PC-3 (cell line): ENCODE measurements around the gene ETS1. TPM values are rescaled to one million over a fixed set of nuclear protein-coding genes. Genes with fewer than 3 reads are reported as not detected.
A peak's percentile ranks its signal among the peaks of the same experiment; 100 is the strongest.

Experiments used
- ATAC-seq: fragments of 200-7000 bp; cut with Tn5 transposase; 2 replicates; pipeline ENCODE4 v1.9.1; 2020; ENCODE audit warnings: mild to moderate bottlenecking, moderate library complexity
- BruUV-seq: library from RNA; stranded (reverse); fragments of 400-500 nt; replicated peaks from 2 replicates; lab custom pipeline; 2021; lab: Mats Ljungman, UMichigan
- CTCF ChIA-PET: fragments of 300-600 bp; sonication (Branson Sonifier 250); formaldehyde crosslinking; loops from one replicate; lab custom pipeline; 2022; ENCODE audit warnings: antibody characterized with exemption; lab: Charles Lee
- POLR2A ChIA-PET: fragments of 300-600 bp; sonication (Branson Sonifier 250); formaldehyde crosslinking; loops from one replicate; lab custom pipeline; 2022; ENCODE audit warnings: antibody characterized with exemption; ENCODE audit not compliant: unreplicated experiment; lab: Charles Lee
- DNase-seq: peaks from one replicate; pipeline ENCODE4 v3.0.0-alpha.2; 2015
- H2AFZ ChIP-seq: fragments of 300-600 bp; sonication (generic); 2 replicates; pipeline ENCODE4 v1.6.0; 2016; ENCODE audit warnings: antibody characterized with exemption, low read length
- H3F3A ChIP-seq: fragments of 300-600 bp; sonication (generic); one replicate; pipeline ENCODE4 v1.6.0; 2017; ENCODE audit warnings: antibody characterized with exemption, low read length, control low read depth, mild to moderate bottlenecking; ENCODE audit not compliant: unreplicated experiment
- H3K27ac ChIP-seq: fragments of 300-600 bp; sonication (generic); 2 replicates; pipeline ENCODE4 v1.5.1; 2016; ENCODE audit warnings: mild to moderate bottlenecking, low read length
- H3K27me3 ChIP-seq: fragments of 300-600 bp; sonication (generic); 2 replicates; pipeline ENCODE4 v1.6.1; 2016; ENCODE audit warnings: low read length, mixed read lengths
- H3K36me3 ChIP-seq: fragments of 300-600 bp; sonication (generic); 2 replicates; pipeline ENCODE4 v1.6.1; 2016; ENCODE audit warnings: low read depth, mixed run types, low read length, mixed read lengths
- H3K4me1 ChIP-seq: fragments of 300-600 bp; sonication (generic); 2 replicates; pipeline ENCODE4 v1.5.1; 2016; ENCODE audit warnings: low read length; ENCODE audit not compliant: insufficient read depth
- H3K4me2 ChIP-seq: fragments of 300-600 bp; sonication (generic); 2 replicates; pipeline ENCODE4 v1.6.0; 2016; ENCODE audit warnings: low read length
- H3K4me3 ChIP-seq: fragments of 300-600 bp; sonication (generic); 2 replicates; pipeline ENCODE4 v1.5.1; 2016; ENCODE audit warnings: mild to moderate bottlenecking, low read length, mixed read lengths
- H3K79me2 ChIP-seq: fragments of 300-600 bp; sonication (generic); 2 replicates; pipeline ENCODE4 v1.6.1; 2017; ENCODE audit warnings: low read length, mixed read lengths
- H3K9ac ChIP-seq: fragments of 300-600 bp; sonication (generic); 2 replicates; pipeline ENCODE4 v1.6.0; 2016; ENCODE audit warnings: mild to moderate bottlenecking, low read length
- H3K9me2 ChIP-seq: fragments of 300-600 bp; sonication (generic); replicated peaks from 2 replicates; pipeline ENCODE4 v1.6.1; 2016; ENCODE audit warnings: mixed run types, low read length, mixed read lengths
- H3K9me3 ChIP-seq: fragments of 300-600 bp; sonication (generic); 2 replicates; pipeline ENCODE4 v1.6.1; 2016; ENCODE audit warnings: low read length, mixed read lengths
- H4K20me1 ChIP-seq: fragments of 300-600 bp; sonication (generic); 2 replicates; pipeline ENCODE4 v1.6.1; 2016; ENCODE audit warnings: low read length, mixed read lengths
- CTCF ChIP-seq: fragments of 300-600 bp; sonication (generic); conservative IDR thresholded peaks from 2 replicates; pipeline ENCODE4 v1.5.1; 2017; ENCODE audit warnings: antibody characterized with exemption, low read depth, mild to moderate bottlenecking, low read length
- EZH2 ChIP-seq: fragments of 300-600 bp; sonication (generic); IDR thresholded peaks from one replicate; pipeline ENCODE4 v1.6.1; 2017; ENCODE audit warnings: antibody characterized with exemption, mild to moderate bottlenecking, low read length; ENCODE audit not compliant: unreplicated experiment
- EZH2phosphoT487 ChIP-seq: fragments of 300-600 bp; sonication (generic); IDR thresholded peaks from 2 replicates; pipeline ENCODE4 v1.6.1; 2018; ENCODE audit warnings: mild to moderate bottlenecking, antibody characterized with exemption, low read length, borderline replicate concordance
- intact Hi-C: fragments of 100-400 bp; cut with micrococcal nuclease; formaldehyde crosslinking; loops from 2 replicates; pipeline ENCODE4 v1.9.0; 2023
- total RNA-seq: library from RNA; depleted of rRNA; stranded (reverse); fragments of >200 nt; gene quantifications from 2 replicates; pipeline ENCODE4 v1.2.3, GENCODE V29; 2014

ETS1 gene
- total RNA-seq, 1 experiment from 2014 or later, result 52.0 TPM

- Histone ChIP-seq H3K79me2 (no peaks in the 10 kb centered on the region), H4K20me1 (no peaks in the 10 kb centered on the region), H3K4me3 (no peak overlapping the region), H3K4me1 (no peaks in the 10 kb centered on the region), H3K27me3 (no peaks in the 10 kb centered on the region), H3K27ac (no peak overlapping the region), H3K9me2 (no peaks in the 10 kb centered on the region), H3K4me2 (no peak overlapping the region), H3F3A (no peaks in the 10 kb centered on the region), H3K36me3 (no peaks in the 10 kb centered on the region), H2AFZ (no peak overlapping the region), H3K9ac (no peak overlapping the region), H3K9me3 (no peaks in the 10 kb centered on the region)
- TF ChIP-seq EZH2, result no peak
- TF ChIP-seq EZH2phosphoT487, result no peak
- no TSS peak for BruUV-seq
- DNase-seq (no peak), ATAC-seq (no peak)
- CTCF ChIA-PET, result no interaction called here
- intact Hi-C loops, result no loop called here
- POLR2A ChIA-PET, result no interaction called here
Measured at GRCh38 chr11:128563308-128563707, 24.1 kb downstream of the ETS1 start.

- no peaks in the 10 kb centered on the region for H4K20me1 ChIP-seq
- TF ChIP-seq CTCF (no peak), EZH2phosphoT487 (no peak), EZH2 (no peak)
- H3K4me3 ChIP-seq, result no peak overlapping the region
- no peaks in the 10 kb centered on the region for H3K4me1 ChIP-seq
- no peak overlapping the region for H3K9ac ChIP-seq
- intact Hi-C loops, result no loop called here
- no peak overlapping the region for H3K27ac ChIP-seq
- ATAC-seq (no peak), DNase-seq (peak; percentile 39)
- H3K27me3 ChIP-seq, result no peaks in the 10 kb centered on the region
- H3K9me3 ChIP-seq, result no peaks in the 10 kb centered on the region
- H3K9me2 ChIP-seq, result no peaks in the 10 kb centered on the region
- H3F3A ChIP-seq, result no peaks in the 10 kb centered on the region
- BruUV-seq, result no TSS peak
- POLR2A ChIA-PET, result no interaction called here
- no peak overlapping the region for H3K4me2 ChIP-seq
- H2AFZ ChIP-seq, result no peak overlapping the region
- no peaks in the 10 kb centered on the region for H3K36me3 ChIP-seq
- CTCF ChIA-PET, result no interaction called here
- H3K79me2 ChIP-seq, result no peaks in the 10 kb centered on the region
Measured at GRCh38 chr11:128559496-128560103, 27.8 kb downstream of the ETS1 start.

GRCh38 chr11:128555606-128556005, 31.8 kb downstream of the ETS1 start:
- H3K79me2 ChIP-seq, result no peaks in the 10 kb centered on the region
- no peak overlapping the region for H3K4me2 ChIP-seq
- H3K27ac ChIP-seq, result no peak overlapping the region
- no peaks in the 10 kb centered on the region for H3K36me3 ChIP-seq
- no TSS peak for BruUV-seq
- CTCF ChIA-PET, result no interaction called here
- POLR2A ChIA-PET, result no interaction called here
- H3K9ac ChIP-seq, result no peak overlapping the region
- H3K9me2 ChIP-seq, result no peaks in the 10 kb centered on the region
- H3K4me3 ChIP-seq, result no peak overlapping the region
- no peak overlapping the region for H2AFZ ChIP-seq
- intact Hi-C loops, result loop anchor here (1.0 kb wide), 1 partner anchor 75 kb away; no protein-coding TSS in a partner anchor
- H3K4me1 ChIP-seq, result no peaks in the 10 kb centered on the region
- H3K9me3 ChIP-seq, result no peaks in the 10 kb centered on the region
- H3K27me3 ChIP-seq, result no peaks in the 10 kb centered on the region
- no peaks in the 10 kb centered on the region for H3F3A ChIP-seq
- TF ChIP-seq EZH2phosphoT487 (no peak), EZH2 (no peak), CTCF (peak; percentile 77)
- ATAC-seq, result peak; percentile 60; the same call in 1 of the 2 replicates
- DNase-seq, result peak; percentile 54
- H4K20me1 ChIP-seq, result no peaks in the 10 kb centered on the region
